ENCODE measurements around the gene FAM9C.
A peak's percentile ranks its signal among the peaks of the same experiment; 100 is the strongest.

The FAM9C gene

GRCh38 chrX:13008851-13009250 is 35.6 kb downstream of the FAM9C start:
- DNase-seq (ENCODE audit: low read depth in 1 of 2, low spot score in 1 of 2), result no peak

DNA sequence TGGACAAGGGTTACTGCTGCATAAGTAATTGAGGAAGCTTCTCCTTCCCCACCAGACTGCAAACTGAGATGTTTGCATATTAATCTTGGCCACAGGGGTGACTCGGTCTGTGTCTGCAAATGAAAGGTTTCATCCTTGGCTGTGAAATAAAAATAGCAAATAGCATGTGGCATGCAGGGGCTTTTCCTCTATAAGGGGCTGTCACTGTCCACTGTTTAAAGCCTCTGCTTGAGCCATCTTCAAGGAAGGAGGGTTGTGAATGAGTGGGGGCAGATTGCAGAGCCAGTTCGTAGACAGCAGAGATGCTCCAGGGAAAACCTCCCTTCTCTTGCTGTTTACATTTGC is 36.3 kb downstream of the FAM9C start:
- DNase-seq (ENCODE audit: low read depth in 1 of 2, low spot score in 1 of 2), result no peak

- no peak for DNase-seq (ENCODE audit: low read depth in 1 of 2, low spot score in 1 of 2)
These were observed 36.8 kb downstream of the FAM9C start for GRCh38 chrX:13007519-13008188.

DNA sequence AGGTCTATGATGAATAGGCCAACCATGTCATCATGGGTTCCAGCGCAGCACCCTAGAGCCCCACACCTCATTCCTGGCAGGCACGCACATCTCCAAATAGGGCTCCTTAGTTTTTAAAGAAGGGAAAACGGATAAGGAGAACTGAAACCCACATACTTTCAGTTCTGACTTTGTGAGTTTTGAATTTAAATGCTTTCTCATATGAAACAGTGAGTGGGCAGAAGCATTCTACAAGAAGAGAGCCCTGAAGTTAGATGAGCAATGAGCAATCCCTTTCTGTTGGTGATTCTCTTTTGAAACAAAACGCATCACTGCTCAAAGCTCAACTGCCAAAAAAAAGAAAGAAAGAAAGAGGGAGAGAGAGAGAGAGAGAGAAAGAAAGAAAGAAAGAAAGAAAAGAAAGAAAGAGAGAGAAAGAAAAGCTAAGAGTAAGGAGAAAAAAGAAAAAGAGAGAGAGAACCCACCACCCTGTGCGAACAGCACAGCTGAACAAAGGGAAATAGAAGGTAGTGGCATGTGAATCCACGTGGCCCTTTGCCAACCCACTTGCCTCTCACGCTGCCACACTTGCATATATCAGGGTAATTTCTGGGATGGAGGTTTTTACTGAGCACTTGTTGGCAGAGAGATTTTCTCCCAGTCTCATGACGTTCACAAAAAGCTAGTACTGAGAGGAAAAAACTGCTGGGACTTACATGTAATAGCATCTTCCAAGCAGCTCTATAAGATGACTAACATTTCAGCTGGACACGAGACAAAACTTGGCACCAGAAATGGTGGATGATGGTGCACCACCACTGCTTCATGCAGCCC is 38.6 kb downstream of the FAM9C start:
- no peak for DNase-seq (ENCODE audit: low read depth in 1 of 2, low spot score in 1 of 2)

DNA sequence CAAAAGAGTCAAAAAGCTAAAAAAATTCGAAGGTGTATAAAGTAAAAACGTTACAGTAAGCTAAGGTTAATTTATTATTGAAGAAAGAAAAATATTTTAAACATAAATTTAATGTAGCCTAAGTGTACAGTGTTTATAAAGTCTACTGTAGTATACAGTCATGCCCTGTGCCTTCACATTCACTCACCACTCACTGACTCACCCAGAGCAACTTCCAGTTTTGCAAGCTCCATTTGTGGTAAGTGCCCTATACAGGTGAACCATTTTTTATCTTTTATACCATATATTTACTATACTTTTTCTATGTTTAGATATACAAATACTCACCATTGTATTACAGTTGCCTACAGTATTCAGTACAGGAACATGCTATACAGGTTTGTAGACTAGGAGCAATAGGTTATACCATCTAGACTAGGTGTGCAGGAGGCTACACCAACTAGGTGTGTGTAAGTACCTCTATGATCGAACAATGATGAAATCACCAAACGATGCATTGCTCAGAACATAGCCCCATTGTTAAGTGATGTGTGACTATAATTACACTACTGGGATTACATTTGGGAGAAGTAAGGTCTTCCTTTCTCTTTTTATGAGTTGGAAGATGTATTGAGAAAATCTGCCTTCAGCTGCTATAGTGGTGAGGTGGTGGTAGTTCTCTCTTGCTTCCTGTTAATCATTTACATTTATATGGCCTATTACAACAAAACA is 42.3 kb downstream of the FAM9C start:
- no peak for DNase-seq (ENCODE audit: low read depth in 1 of 2, low spot score in 1 of 2)

DNA sequence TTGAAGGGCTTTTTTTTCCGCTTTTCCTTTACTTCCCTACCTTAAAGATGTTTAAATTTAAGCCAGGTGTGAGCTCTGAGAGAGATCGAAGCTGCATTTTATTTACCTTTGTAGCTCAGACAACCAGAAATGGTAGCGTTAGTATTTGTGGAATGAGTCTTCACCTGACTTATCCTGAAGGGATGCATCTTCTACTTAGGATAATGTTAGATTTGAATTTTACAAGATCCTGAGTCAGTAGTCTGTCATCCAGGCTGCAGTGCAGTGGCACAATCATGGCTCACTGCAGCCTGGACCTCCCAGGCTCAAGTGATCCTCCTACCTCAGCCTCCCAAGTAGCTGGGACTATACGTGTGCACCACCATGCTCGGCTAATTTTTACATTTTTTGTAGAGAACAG is 43.3 kb downstream of the FAM9C start:
- DNase-seq (ENCODE audit: low read depth in 1 of 2, low spot score in 1 of 2), result no peak

- DNase-seq (ENCODE audit: low read depth in 1 of 2, low spot score in 1 of 2), result no peak
These were observed 44.1 kb downstream of the FAM9C start for GRCh38 chrX:13000301-13000811.

DNA sequence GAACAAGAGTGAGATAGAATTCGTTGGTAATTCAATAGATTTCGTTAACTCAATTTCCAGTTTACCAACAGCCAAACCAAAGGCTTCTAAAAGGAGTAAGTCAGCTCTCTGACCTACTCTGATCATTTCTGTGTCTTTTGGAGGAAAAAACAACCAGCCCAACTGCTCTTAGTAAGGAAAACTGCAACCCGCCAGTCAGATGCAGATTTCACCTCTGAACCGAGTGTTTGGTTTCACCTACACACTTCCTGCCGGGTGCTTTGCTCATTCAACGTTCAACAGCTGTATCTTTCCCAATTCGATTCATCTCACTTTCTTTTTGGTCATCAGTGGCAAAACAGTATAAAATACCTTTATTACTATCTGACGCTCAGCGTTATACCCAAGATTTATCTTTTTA is 45.0 kb downstream of the FAM9C start:
- peak in 1 of 2 donors; percentile 39 for DNase-seq (ENCODE audit: low read depth in 1 of 2, low spot score in 1 of 2)

DNA sequence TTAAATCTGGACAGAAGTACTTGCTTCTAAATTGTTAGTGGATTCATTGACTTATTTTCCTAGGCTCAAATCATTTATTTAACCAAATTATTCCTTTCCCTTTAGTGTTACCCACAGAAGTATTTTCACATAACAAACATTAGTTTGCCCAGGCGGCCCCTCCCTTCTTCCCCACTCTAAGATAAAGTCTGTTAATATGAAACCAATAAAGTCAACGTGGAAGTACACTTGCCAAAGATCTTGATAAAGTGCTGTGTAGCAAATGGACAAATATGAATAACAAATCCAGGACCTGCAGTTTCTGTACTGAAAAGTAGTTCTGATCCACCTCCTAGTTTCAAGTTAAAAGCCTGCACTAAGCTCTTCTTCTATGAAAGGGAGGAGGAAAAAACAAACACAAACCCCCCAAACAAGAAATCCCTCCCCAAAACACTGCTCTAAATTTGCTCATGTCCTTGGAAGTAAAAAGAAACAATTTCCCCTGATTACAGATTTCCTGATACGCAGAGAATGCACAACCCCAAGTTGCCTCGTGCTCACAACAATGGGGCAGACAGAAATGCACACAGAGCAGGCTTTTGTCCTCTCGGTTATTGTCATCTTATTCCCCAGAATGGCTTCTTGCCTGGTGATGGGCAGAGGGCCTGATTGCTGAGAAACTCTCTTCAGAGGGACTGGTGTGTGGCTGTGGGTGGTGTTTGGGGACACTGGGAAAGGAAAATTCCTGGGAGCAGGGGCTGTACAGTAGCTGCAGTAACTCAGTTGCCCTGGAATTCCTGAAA is 46.3 kb downstream of the FAM9C start:
- no peak for DNase-seq (ENCODE audit: low read depth in 1 of 2, low spot score in 1 of 2)

GRCh38 chrX:12996934-12997435 is 47.4 kb downstream of the FAM9C start:
- no peak for DNase-seq (ENCODE audit: low read depth in 1 of 2, low spot score in 1 of 2)

- DNase-seq (ENCODE audit: low read depth in 1 of 2, low spot score in 1 of 2), result no peak
These were observed 50.1 kb downstream of the FAM9C start for GRCh38 chrX:12994321-12994720.

DNA sequence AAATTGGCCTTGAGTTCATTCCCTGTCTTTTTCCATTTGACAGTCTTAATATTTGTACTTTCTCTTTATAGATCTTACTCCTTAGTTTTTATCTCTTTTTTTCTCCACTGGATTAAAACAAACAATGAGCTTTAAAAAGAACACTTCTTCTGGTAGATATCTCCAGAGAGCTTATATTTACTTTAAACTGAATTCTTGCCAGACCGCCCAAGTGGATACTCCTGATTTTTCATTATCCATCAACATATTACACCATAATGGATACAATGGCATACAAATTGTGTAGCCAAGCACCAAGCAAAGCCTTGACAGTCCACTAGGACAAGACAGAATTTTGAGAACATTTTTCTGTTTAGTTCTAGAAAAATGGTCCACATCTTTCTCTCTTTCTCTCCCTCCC is 50.6 kb downstream of the FAM9C start:
- no peak for DNase-seq (ENCODE audit: low read depth in 1 of 2, low spot score in 1 of 2)

GRCh38 chrX:12992544-12993118 is 51.8 kb downstream of the FAM9C start:
- no peak for DNase-seq (ENCODE audit: low read depth in 1 of 2, low spot score in 1 of 2)

DNA sequence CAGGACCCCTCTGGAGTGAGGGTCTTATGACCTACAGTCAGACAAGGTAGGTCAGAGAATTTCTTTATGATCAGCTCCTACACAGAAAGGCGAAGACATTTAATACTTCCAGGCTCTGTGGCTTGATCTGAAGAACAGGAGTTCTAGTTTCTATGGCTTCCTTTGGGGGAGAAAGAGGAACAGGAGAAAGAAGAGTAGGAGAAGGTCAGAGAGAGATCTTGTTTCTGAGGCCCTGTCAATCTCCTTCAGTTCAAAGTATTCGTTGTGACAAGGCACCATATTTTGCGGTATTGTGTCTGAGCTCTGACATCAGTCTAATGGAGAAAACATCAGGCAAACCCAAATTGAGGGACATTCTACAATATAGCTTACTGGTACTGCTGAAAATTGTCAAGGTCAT is 52.8 kb downstream of the FAM9C start:
- no peak for DNase-seq (ENCODE audit: low read depth in 1 of 2, low spot score in 1 of 2)

GRCh38 chrX:12989461-12989860 is 55.0 kb downstream of the FAM9C start:
- DNase-seq (ENCODE audit: low read depth in 1 of 2, low spot score in 1 of 2), result no peak

DNA sequence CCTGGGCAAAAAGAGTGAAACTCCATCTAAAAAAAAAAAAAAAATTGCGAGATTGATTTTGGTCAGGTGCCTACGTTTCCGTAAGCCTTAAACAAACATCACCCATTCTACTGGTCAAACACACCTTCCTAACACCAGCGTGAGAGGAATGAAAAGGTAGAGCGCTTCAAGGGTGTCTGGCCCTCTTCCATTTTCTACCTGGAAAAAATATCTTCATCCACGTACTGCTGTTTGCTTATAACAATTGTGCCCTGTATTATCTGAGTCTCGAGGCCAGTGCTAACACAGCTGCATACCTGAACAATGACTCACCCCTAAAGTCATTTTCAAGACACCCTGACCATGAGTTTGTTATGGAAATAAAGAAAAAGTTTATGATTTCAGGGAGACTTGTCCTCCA is 55.6 kb downstream of the FAM9C start:
- no peak for DNase-seq (ENCODE audit: low read depth in 1 of 2, low spot score in 1 of 2)

DNA sequence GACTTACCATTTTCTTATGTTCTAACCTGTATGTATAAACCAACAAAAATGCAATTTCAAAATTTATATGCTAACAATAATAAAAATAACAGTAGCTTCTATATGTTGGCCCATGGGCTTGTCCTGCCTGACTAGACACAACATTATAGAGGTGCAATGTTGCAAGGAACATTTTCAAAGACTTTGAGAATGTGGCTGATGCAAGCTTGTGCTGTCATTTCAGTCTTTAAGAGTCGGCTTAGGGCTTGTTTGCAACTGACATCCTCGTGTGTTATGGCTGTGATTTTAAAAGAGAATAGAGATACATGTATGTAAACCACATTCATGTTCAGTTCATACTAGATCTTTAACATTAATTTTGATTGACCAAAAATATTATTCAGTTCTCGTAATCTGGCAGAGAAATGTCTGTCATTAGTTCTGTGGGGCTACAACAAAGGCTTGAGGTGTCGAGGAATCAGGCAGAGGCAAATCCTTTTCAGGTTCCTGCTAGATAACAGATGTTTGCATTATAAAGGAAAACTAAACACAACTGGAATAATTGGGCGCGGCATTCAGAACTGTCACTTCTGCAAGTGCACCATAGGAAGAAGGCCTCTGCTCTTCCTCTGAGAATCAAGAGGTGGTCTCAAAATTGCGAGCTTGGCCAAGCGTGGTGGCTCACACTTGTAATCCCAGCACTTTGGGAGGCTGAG is 56.4 kb downstream of the FAM9C start:
- DNase-seq (ENCODE audit: low read depth in 1 of 2, low spot score in 1 of 2), result no peak

DNA sequence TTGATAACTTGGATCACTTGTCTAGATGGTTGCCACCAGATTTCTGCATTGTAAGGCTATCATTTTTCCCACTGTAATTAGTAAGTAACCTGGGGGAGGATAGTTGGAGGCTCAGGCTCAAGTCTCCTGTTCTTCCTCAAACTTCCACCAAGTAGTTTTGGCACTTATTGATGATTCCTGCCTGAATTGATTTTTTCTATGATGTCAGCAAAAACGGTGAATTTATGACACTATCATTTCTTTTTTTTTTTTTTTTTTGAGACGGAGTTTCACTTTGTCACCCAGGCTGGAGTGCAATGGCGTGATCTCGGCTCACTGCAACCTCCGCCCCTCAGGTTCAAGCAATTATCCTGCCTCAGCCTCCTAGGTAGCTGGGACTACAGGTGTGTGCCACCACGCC is 57.1 kb downstream of the FAM9C start:
- no peak for DNase-seq (ENCODE audit: low read depth in 1 of 2, low spot score in 1 of 2)

- DNase-seq (ENCODE audit: low read depth in 1 of 2, low spot score in 1 of 2), result no peak
These were observed 57.5 kb downstream of the FAM9C start for GRCh38 chrX:12986886-12987285.

DNA sequence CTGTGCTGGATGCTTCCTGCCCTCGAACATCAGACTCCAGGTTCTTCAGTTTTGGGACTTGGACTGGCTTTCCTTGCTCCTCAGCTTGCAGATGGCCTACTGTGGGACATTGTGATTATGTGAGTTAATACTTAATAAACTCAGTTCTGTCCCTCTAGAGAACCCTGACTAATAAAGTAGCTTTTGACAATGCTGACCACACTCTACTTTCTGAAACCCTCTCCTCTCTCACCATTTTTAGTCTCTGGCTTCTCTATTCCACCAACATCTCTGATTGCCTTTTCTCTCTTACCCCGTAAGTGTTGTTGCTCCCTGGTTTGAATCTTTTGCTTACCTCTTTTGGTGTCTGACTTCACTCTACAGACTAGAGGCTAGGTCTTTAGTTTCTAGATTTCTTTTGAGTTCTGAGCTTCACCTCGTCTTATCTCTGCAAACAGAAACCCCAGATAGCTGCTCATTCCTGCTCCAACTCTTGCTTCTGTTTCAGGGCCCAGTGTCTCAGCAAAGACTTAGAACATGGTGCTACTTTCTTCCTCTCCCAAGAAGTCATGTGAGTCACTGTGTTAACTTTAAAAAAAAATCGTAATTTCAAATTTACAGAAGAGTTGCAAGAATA is 58.1 kb downstream of the FAM9C start:
- DNase-seq (ENCODE audit: low read depth in 1 of 2, low spot score in 1 of 2), result no peak
